H1 (cell line): ENCODE data around the gene HEBP2. TPM values are rescaled to one million over a fixed set of nuclear protein-coding genes. Genes with fewer than 3 reads are reported as not detected.

ENCODE experiments used
- ATF2 ChIP-seq: IDR thresholded peaks from 2 replicates; pipeline ENCODE4 v1.6.1; 2012; ENCODE audit warnings: low read length, inconsistent platforms
- CHD7 ChIP-seq: fragments of 300-600 bp; sonication (generic); IDR thresholded peaks from 2 replicates; pipeline ENCODE4 v1.7.1; 2012; ENCODE audit warnings: low read length, moderate library complexity, mild to moderate bottlenecking, inconsistent platforms; ENCODE audit not compliant: insufficient replicate concordance
- HDAC6 ChIP-seq: IDR thresholded peaks from one replicate; pipeline ENCODE4 v1.7.1; 2012; ENCODE audit warnings: low read depth, mild to moderate bottlenecking, inconsistent platforms, low read length, moderate library complexity
- JUND ChIP-seq: IDR thresholded peaks from 2 replicates; pipeline ENCODE4 v1.6.1; 2011; ENCODE audit warnings: mild to moderate bottlenecking, improper control_type of control experiment, low read length
- NANOG ChIP-seq: IDR thresholded peaks from 2 replicates; pipeline ENCODE4 v1.6.1; 2011; ENCODE audit warnings: low read length, low read depth, mild to moderate bottlenecking, inconsistent platforms; ENCODE audit not compliant: insufficient read depth, poor library complexity, severe bottlenecking
- RNF2 ChIP-seq: fragments of 200-900, 300-1000 bp; sonication (generic); IDR thresholded peaks from 2 replicates; pipeline ENCODE4 v1.7.1; 2016; ENCODE audit warnings: borderline replicate concordance, low read depth, mild to moderate bottlenecking, antibody characterized with exemption, low read length; ENCODE audit not compliant: poor library complexity, severe bottlenecking; ENCODE audit errors: missing control alignments
- SIN3A ChIP-seq, 2 experiments: IDR thresholded peaks in 1 of 2; conservative IDR thresholded peaks in 1 of 2; 2 replicates each; pipeline ENCODE4 v1.6.1; 2011 to 2012; ENCODE audit warnings: low read length in 2 of 2, improper control_type of control experiment in 1 of 2, low read depth in 1 of 2, mild to moderate bottlenecking in 1 of 2
- TEAD4 ChIP-seq: IDR thresholded peaks from 2 replicates; pipeline ENCODE4 v1.6.1; 2012; ENCODE audit warnings: low read depth, low read length, inconsistent platforms, mixed read lengths
- YY1 ChIP-seq: IDR thresholded peaks from 2 replicates; pipeline ENCODE4 v1.6.1; 2011; ENCODE audit warnings: low read depth, mild to moderate bottlenecking, low read length
- ZNF274 ChIP-seq: IDR thresholded peaks from 2 replicates; pipeline ENCODE4 v1.7.0; 2012; ENCODE audit warnings: low read length, borderline replicate concordance; ENCODE audit errors: extremely low read depth
- polyA plus RNA-seq, 7 experiments: library from polyadenylated mRNA; depleted of rRNA in 3 of 7; stranded (reverse) in 5 of 7; unstranded in 2 of 7; fragments of >200 nt in 5 of 7; fragments of 200-250 nt in 2 of 7; gene quantifications; 1 replicate in 5 of 7; 2 replicates in 1 of 7; 4 replicates in 1 of 7; pipeline versions ENCODE4 v1.2.1 to v1.2.3, GENCODE V29; 2011 to 2013; ENCODE audit warnings: missing spikeins in 2 of 7, mixed read lengths in 2 of 7
- total RNA-seq: library from RNA; stranded (reverse); fragmentation: NEBNext Ultra II Directional; extraction: Animal tissue kit (Norgen Biotek cat#: 25700); gene quantifications from 2 replicates; pipeline ENCODE4 v1.2.1, GENCODE V29; 2021

HEBP2 gene
- total and polyA plus RNA-seq, 2 of the 8 experiments (the other 6 are each of a cell fraction or from before 2014, with no cell fraction given): 6.5 to 37.9 TPM

GRCh38 chr6:138432063-138432356 is 28.0 kb downstream of the HEBP2 start (continued):
- TF ChIP-seq CHD7: no peak
- TF ChIP-seq YY1: no peak
- TF ChIP-seq JUND: no peak
- no peak for TF ChIP-seq HDAC6
- no peak for TF ChIP-seq RNF2
- no peak for TF ChIP-seq ZNF274
- no peak for TF ChIP-seq SIN3A (conservative IDR thresholded peaks at IDR 0.05 in 1 of 2, IDR thresholded peaks at IDR 0.05 in 1 of 2; ENCODE audit: low read depth in 1 of 2, low read length in 2 of 2)
- TF ChIP-seq ATF2: no peak
- no peak for TF ChIP-seq TEAD4
- no peak for TF ChIP-seq NANOG
